Duodenal mucosa (tissue), 2 donors: ENCODE results near the gene AGBL1.

ENCODE experiments used
- H3K27ac ChIP-seq: one replicate; pipeline ENCODE4 v1.7.0; 2013; ENCODE audit warnings: low read depth, low read length
- H3K27me3 ChIP-seq, 2 donors: one replicate each; pipeline ENCODE4 v1.7.0; 2013; ENCODE audit warnings: low read length in 2 of 2, control low read depth in 1 of 2; ENCODE audit not compliant: insufficient read depth in 2 of 2, control insufficient read depth in 1 of 2
- H3K36me3 ChIP-seq, 2 donors: one replicate each; pipeline ENCODE4 v1.7.0; 2013; ENCODE audit warnings: low read length in 2 of 2, control low read depth in 1 of 2; ENCODE audit not compliant: insufficient read depth in 2 of 2, control insufficient read depth in 1 of 2
- H3K4me1 ChIP-seq, 2 donors: one replicate each; pipeline ENCODE4 v1.7.0; 2013; ENCODE audit warnings: low read length in 2 of 2, control low read depth in 1 of 2; ENCODE audit not compliant: insufficient read depth in 2 of 2, control insufficient read depth in 1 of 2
- H3K4me3 ChIP-seq, 2 donors: one replicate each; pipeline ENCODE4 v1.7.0; 2013; ENCODE audit warnings: low read length in 2 of 2, low read depth in 1 of 2
- H3K9ac ChIP-seq, 2 donors: one replicate each; pipeline ENCODE4 v1.7.0; 2013; ENCODE audit warnings: low read length in 2 of 2, low read depth in 1 of 2
- H3K9me3 ChIP-seq, 2 donors: one replicate each; pipeline ENCODE4 v1.7.0; 2013; ENCODE audit warnings: low read length in 2 of 2, control low read depth in 1 of 2; ENCODE audit not compliant: control insufficient read depth in 1 of 2

Gene AGBL1

DNA sequence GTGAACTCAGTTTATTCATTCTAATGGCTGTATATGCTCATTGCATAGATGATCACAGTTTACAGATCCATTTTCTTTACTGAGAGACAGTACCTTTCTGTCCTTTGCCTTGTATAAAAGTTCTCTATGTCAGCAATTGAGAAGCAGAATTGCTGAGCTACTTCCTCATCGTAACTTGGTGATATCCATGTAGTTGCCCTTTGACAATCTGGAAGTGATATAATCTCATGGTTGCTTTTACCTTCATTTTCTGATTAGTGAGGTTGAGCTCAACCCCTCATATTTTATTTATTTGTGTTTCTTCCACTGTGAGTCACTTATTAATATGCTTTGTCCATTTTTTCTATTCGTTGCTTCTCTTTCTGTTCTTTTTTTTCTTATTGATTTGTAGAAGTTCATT is 696.5 kb downstream of the AGBL1 start:
- H3K9me3 ChIP-seq = no peaks in the 10 kb centered on the region
- H3K27me3 ChIP-seq = no peaks in the 10 kb centered on the region
- no peak overlapping the region for H3K9ac ChIP-seq
- no peak overlapping the region for H3K4me3 ChIP-seq
- H3K36me3 ChIP-seq = no peaks in the 10 kb centered on the region
- peaks cover 27 to 43% of the 10 kb centered on the region in 2 donors for H3K4me1 ChIP-seq
- no peak overlapping the region for H3K27ac ChIP-seq

DNA sequence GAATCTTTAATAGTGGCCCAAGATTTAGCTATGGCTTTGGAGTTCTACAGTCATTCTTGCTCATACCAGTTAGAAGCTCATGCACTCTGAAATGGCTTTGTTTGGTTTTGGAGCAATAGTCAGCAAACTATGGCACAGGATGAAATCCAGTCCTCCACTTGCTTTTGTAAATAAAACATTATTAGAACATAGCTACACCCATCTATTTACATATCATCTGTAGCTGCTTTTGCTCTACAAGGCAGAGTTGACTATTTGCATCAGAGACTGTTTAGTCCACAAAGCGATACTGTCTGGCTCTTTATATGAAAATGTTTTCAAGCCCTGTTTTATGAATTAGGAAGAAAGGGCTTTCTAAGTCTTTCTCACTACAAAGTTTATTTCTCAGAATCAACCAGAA is 716.9 kb downstream of the AGBL1 start:
- Histone ChIP-seq H3K27me3 (no peaks in the 10 kb centered on the region), H3K27ac (no peak overlapping the region), H3K4me3 (no peak overlapping the region), H3K36me3 (no peaks in the 10 kb centered on the region), H3K4me1 (peaks cover 12 to 16% of the 10 kb centered on the region in 2 donors), H3K9ac (no peak overlapping the region), H3K9me3 (no peaks in the 10 kb centered on the region)

DNA sequence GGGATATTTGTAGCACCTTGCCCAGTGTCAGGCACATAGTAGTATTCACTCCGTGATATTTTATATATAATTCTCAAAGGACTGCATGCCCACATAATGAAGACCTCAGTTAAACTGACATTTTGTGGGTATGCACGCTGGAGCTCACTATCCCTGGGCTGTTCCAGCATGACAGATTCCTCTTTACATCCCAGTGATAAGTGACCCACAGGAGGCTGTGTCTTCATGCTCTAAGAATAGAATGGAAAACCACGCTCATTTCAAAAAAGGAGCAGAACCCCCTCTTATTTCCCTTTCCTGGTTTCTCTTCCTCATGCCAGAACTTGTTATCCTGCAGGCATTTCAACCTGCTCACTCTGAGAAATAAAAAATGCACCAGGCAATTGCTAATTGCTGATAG is 717.5 kb downstream of the AGBL1 start:
- Histone ChIP-seq H3K4me3 (no peak overlapping the region), H3K4me1 (peaks cover 12 to 16% of the 10 kb centered on the region in 2 donors), H3K9me3 (no peaks in the 10 kb centered on the region), H3K36me3 (no peaks in the 10 kb centered on the region), H3K27ac (no peak overlapping the region), H3K27me3 (no peaks in the 10 kb centered on the region), H3K9ac (no peak overlapping the region)

DNA sequence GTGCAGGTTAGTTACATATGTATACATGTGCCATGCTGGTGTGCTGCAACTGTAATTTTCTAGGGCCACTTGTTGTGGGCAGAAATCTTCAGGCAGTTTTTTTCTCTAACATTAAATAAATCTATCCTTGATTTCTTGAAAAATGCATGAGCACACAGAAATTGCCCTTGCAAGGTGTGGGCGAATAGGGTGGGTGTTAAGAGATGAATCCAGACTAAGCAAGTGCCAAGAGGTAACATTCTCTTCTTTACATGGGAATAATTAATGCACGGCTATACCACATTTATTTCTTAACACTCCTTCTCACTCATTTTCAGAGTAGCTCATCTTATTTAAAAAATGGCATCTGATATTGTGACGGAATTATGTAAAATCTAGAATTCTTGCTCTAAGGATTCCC is 719.6 kb downstream of the AGBL1 start:
- Histone ChIP-seq H3K9me3 (no peaks in the 10 kb centered on the region), H3K9ac (no peak overlapping the region), H3K4me3 (no peak overlapping the region), H3K36me3 (no peaks in the 10 kb centered on the region), H3K4me1 (peaks cover 12 to 16% of the 10 kb centered on the region in 2 donors), H3K27me3 (no peaks in the 10 kb centered on the region), H3K27ac (no peak overlapping the region)

DNA sequence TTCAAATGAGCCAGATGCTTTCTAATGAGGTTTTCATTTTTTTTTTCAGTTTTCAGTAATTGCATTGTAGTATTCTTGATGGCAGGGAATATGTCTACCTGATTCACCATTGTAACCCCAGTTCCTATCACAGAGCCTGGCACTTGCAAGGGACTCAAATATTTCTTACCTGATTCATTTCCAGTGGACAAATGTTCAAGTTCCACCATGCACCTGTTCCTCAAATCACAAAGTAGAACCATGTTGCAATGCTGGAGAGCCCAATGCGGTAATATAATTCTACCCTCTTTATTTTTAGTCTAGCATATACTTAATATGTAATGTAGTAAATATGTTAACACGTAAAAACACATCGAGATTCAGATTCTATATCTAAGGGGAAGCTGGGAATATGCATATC is 722.6 kb downstream of the AGBL1 start:
- no peaks in the 10 kb centered on the region for H3K9me3 ChIP-seq
- H3K27me3 ChIP-seq = no peaks in the 10 kb centered on the region
- peaks cover under 1 to 3% of the 10 kb centered on the region in 2 donors for H3K4me1 ChIP-seq
- H3K36me3 ChIP-seq = no peaks in the 10 kb centered on the region
- no peak overlapping the region for H3K4me3 ChIP-seq
- H3K9ac ChIP-seq = no peak overlapping the region
- no peak overlapping the region for H3K27ac ChIP-seq

DNA sequence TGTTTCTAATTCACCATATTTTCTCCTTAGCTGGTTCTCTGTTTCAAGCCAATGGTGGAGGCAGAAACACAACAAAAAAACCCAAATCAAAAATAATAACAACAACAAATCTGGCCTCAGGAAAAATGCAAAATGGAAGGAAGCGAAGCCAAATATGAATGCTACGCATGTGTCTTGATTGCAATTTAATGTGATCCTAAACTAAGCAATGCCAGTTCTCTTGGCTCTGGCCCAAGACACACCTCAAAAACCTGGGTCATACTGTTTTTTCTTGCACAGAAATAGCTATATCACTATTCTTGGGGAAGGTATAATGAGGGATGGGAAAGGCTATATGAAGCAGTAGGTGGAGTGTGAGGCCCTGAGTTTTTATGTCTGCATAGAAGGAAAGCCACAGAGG is 724.7 kb downstream of the AGBL1 start:
- no peak overlapping the region for H3K9ac ChIP-seq

DNA sequence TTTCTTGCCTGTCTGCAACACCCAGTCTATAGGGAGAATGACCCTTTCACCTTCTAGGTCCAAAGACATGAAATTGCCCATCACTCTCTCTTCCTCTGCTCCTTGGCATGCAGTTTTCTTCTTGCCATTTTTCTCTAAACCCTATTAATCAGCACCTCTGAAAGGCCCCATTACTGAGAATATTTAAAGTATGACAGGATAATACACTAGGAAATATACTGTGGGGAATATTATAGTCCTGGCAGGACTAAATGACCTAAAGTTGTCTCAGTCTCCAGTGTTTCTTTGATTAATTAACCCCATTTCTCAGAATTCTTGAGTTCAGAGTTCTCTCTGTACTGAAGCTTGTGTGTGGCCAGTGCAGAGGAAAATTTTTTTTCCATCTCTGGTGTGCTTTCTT is 730.7 kb downstream of the AGBL1 start:
- Histone ChIP-seq H3K36me3 (no peaks in the 10 kb centered on the region), H3K9me3 (no peaks in the 10 kb centered on the region), H3K4me1 (peaks cover 0 to 8% of the 10 kb centered on the region in 2 donors), H3K9ac (no peak overlapping the region), H3K4me3 (no peak overlapping the region), H3K27me3 (no peaks in the 10 kb centered on the region), H3K27ac (no peak overlapping the region)

More for the DNA sequence above, 724.7 kb downstream of the AGBL1 start:
- H3K4me3 ChIP-seq = no peak overlapping the region
- no peaks in the 10 kb centered on the region for H3K27me3 ChIP-seq
- H3K27ac ChIP-seq = no peak overlapping the region
- no peaks in the 10 kb centered on the region for H3K4me1 ChIP-seq
- H3K9me3 ChIP-seq = no peaks in the 10 kb centered on the region
- no peaks in the 10 kb centered on the region for H3K36me3 ChIP-seq

DNA sequence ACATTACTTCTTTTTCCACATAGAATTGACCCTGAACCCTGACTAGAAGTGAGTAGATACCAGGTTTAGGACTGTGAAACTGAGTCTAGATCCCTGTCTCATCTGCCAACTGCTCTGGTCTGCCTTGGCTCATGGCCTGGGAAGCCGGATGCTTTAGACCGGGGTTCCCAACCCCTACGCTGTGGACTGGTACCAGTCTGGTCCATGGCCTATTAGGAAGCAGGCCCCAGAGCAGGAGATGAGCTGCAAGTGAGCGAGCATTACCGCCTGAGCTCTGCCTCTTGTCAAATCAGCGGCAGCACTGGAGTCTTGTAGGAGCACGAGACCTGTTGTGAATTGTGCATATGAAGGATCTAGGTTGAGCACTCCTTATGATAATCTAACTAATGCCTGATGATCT is 734.2 kb downstream of the AGBL1 start:
- Histone ChIP-seq H3K36me3 (no peaks in the 10 kb centered on the region), H3K4me1 (peaks cover 0 to 8% of the 10 kb centered on the region in 2 donors), H3K9me3 (no peaks in the 10 kb centered on the region), H3K27ac (no peak overlapping the region), H3K9ac (no peak overlapping the region), H3K27me3 (no peaks in the 10 kb centered on the region), H3K4me3 (no peak overlapping the region)

DNA sequence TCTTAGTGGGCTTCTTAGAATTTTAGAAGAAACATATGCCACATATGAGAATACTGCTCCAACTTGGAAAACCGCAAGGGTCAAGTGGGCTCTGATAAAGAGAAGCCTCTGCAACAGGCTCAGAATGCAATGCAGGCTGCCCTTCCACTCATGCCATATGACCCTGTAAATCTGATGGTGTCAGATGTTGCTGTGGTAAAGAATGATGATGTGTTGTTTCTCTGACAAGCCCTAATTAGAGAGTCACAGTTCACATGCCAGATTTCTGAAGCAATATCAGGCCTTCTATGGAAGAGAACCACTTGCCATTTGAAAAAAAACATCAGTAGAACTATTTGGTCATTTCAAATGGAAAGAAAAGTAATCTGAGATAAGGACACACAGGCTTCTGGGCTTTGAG is 749.6 kb downstream of the AGBL1 start:
- no peak overlapping the region for H3K9ac ChIP-seq
- no peaks in the 10 kb centered on the region for H3K36me3 ChIP-seq

DNA sequence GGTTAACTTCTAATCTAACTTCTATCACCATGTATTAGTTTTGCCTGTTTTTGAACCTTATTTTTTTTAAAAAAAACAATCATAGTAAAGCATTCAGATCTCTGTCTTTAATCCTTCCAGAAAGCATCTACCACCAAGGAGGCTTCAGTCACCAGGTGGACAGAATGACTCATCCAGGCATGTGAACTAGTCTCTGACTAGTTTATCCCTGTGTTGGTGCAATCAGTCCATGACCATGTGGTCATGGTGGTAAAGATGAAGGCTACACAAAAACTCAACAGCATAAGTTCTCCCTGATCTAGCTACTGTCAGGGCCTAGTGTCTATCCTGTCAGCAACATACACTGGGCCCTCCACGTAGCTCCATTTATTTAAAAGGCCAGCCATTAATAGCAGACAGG is 750.6 kb downstream of the AGBL1 start:
- no peaks in the 10 kb centered on the region for H3K36me3 ChIP-seq

More for the DNA sequence above, 749.6 kb downstream of the AGBL1 start:
- H3K4me3 ChIP-seq = no peak overlapping the region
- no peak overlapping the region for H3K27ac ChIP-seq
- no peaks in the 10 kb centered on the region for H3K9me3 ChIP-seq
- H3K4me1 ChIP-seq = no peaks in the 10 kb centered on the region
- no peaks in the 10 kb centered on the region for H3K27me3 ChIP-seq

DNA sequence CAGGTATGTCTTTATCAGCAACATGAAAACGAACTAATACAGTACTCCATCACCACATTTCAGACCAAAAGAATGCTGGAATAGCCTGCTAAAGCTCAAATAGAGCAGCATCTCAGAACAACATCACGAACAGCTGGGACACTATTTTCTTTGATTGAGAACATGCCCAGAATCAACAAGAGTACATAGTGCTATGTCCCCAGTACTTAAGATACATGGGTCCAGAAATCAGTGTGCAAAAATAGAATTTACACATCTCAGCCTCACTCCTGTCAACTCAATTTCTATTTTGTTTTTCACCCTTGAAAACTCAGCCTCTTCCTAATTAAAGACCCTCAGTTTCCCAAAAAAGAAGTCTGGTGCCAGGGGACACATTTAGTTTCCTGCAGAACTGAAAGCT is 753.9 kb downstream of the AGBL1 start:
- Histone ChIP-seq H3K27me3 (no peaks in the 10 kb centered on the region), H3K27ac (no peak overlapping the region), H3K9ac (no peak overlapping the region), H3K4me3 (no peak overlapping the region), H3K36me3 (no peaks in the 10 kb centered on the region), H3K4me1 (no peaks in the 10 kb centered on the region), H3K9me3 (no peaks in the 10 kb centered on the region)

More for the DNA sequence above, 750.6 kb downstream of the AGBL1 start:
- Histone ChIP-seq H3K27me3 (no peaks in the 10 kb centered on the region), H3K9ac (no peak overlapping the region), H3K4me3 (no peak overlapping the region), H3K4me1 (no peaks in the 10 kb centered on the region), H3K9me3 (no peaks in the 10 kb centered on the region), H3K27ac (no peak overlapping the region)
